Smooth muscle cell (in vitro differentiated cells): ENCODE results near the gene PRR15L. TPM values are rescaled to one million over a fixed set of nuclear protein-coding genes. Genes with fewer than 3 reads are reported as not detected.

Source experiments
- DNase-seq: peaks from one replicate; lab custom pipeline; 2025; ENCODE audit not compliant: unreplicated experiment; lab: John Stamatoyannopoulos, UW
- H2AFZ ChIP-seq: fragments of 200-600 bp; sonication (generic); 2 replicates; pipeline ENCODE4 v1.6.0; 2016; ENCODE audit warnings: antibody characterized with exemption, low read depth, mild to moderate bottlenecking
- H3F3A ChIP-seq: fragments of 200-600 bp; sonication (generic); 2 replicates; pipeline ENCODE4 v1.6.0; 2017; ENCODE audit warnings: antibody characterized with exemption, low read depth
- H3K27ac ChIP-seq: fragments of 200-600 bp; sonication (generic); 2 replicates; pipeline ENCODE4 v1.5.1; 2016; ENCODE audit warnings: low read depth, mild to moderate bottlenecking
- H3K27me3 ChIP-seq: fragments of 200-600 bp; sonication (generic); 2 replicates; pipeline ENCODE4 v1.6.1; 2016; ENCODE audit warnings: low read depth, mild to moderate bottlenecking
- H3K36me3 ChIP-seq: fragments of 200-600 bp; sonication (generic); 2 replicates; pipeline ENCODE4 v1.5.1; 2016; ENCODE audit warnings: low read depth
- H3K4me1 ChIP-seq: fragments of 200-600 bp; sonication (generic); 2 replicates; pipeline ENCODE4 v1.5.1; 2016; ENCODE audit warnings: low read depth
- H3K4me2 ChIP-seq: fragments of 200-600 bp; sonication (generic); 2 replicates; pipeline ENCODE4 v1.6.0; 2016; ENCODE audit warnings: mild to moderate bottlenecking
- H3K4me3 ChIP-seq: fragments of 200-600 bp; sonication (generic); 2 replicates; pipeline ENCODE4 v1.5.1; 2016; ENCODE audit warnings: mild to moderate bottlenecking
- H3K79me2 ChIP-seq: fragments of 200-600 bp; sonication (generic); 2 replicates; pipeline ENCODE4 v1.6.0; 2016; ENCODE audit warnings: low read depth, mild to moderate bottlenecking
- H3K9ac ChIP-seq: fragments of 200-600 bp; sonication (generic); 2 replicates; pipeline ENCODE4 v1.6.0; 2016; ENCODE audit warnings: low read depth
- H3K9me3 ChIP-seq: fragments of 200-600 bp; sonication (generic); replicated peaks from 2 replicates; pipeline ENCODE4 v1.5.1; 2016; ENCODE audit warnings: low read depth
- H4K20me1 ChIP-seq: fragments of 200-600 bp; sonication (generic); 2 replicates; pipeline ENCODE4 v1.6.0; 2016; ENCODE audit warnings: low read depth
- CTCF ChIP-seq: fragments of 200-600 bp; sonication (generic); IDR thresholded peaks from 2 replicates; pipeline ENCODE4 v1.5.1; 2017; ENCODE audit warnings: borderline replicate concordance, mild to moderate bottlenecking, antibody characterized with exemption; ENCODE audit not compliant: insufficient read depth, poor library complexity, severe bottlenecking
- WGBS: methylation state at CpG from one replicate; pipeline ENCODE4 v1.1.7; 2016; ENCODE audit warnings: low lambda C conversion rate; 5-methylcytosine and 5-hydroxymethylcytosine counted together
- polyA plus RNA-seq: library from polyadenylated mRNA; unstranded; fragments of >200 nt; fragmentation: Nextera tagmentation; extraction: Ambion mirVana; gene quantifications from 2 replicates; pipeline ENCODE4 v1.2.1, GENCODE V29; 2016
- total RNA-seq: library from RNA; depleted of rRNA; stranded (reverse); fragments of >200 nt; gene quantifications from 2 replicates; pipeline ENCODE4 v1.2.3, GENCODE V29; 2014

Gene PRR15L
- total and polyA plus RNA-seq, 2 experiments from 2014 or later, result not detected

- H3K36me3 ChIP-seq, result no peaks in the 10 kb centered on the region
- H3K9ac ChIP-seq, result no peak overlapping the region
- no peaks in the 10 kb centered on the region for H3K79me2 ChIP-seq
- no peak for DNase-seq
- no peak overlapping the region for H3K4me3 ChIP-seq
- H3F3A ChIP-seq, result peaks cover 45% of the 10 kb centered on the region
- no peaks in the 10 kb centered on the region for H4K20me1 ChIP-seq
- H3K9me3 ChIP-seq, result no peaks in the 10 kb centered on the region
- H2AFZ ChIP-seq, result no peak overlapping the region
- peak overlapping the region; percentile 98 for H3K27ac ChIP-seq
- 79% methylated on average over 1 of the region's 1 CpG for WGBS
- peak overlapping the region; percentile 81 for H3K4me2 ChIP-seq
- peaks cover 63% of the 10 kb centered on the region for H3K4me1 ChIP-seq
- H3K27me3 ChIP-seq, result no peaks in the 10 kb centered on the region
- no peak for TF ChIP-seq CTCF
Measured at GRCh38 chr17:48001197-48001596, 43.5 kb upstream of the PRR15L start.

- no peaks in the 10 kb centered on the region for H3K36me3 ChIP-seq
- H3K27ac ChIP-seq, result peak overlapping the region; percentile 36
- WGBS, result 30% methylated on average over 4 of the region's 4 CpGs
Measured at GRCh38 chr17:47999582-47999981, 41.9 kb upstream of the PRR15L start.

GRCh38 chr17:47998044-47998443 is 40.4 kb upstream of the PRR15L start:
- no peak for TF ChIP-seq CTCF
- no peaks in the 10 kb centered on the region for H4K20me1 ChIP-seq
- no peak overlapping the region for H3K4me3 ChIP-seq
- DNase-seq, result no peak
- no peaks in the 10 kb centered on the region for H3K36me3 ChIP-seq
- H2AFZ ChIP-seq, result peak overlapping the region; percentile 5
- H3K79me2 ChIP-seq, result no peaks in the 10 kb centered on the region
- no peaks in the 10 kb centered on the region for H3K9me3 ChIP-seq
- 92% methylated on average over 7 of the region's 7 CpGs for WGBS
- H3K4me2 ChIP-seq, result no peak overlapping the region
- H3K27me3 ChIP-seq, result no peaks in the 10 kb centered on the region
- H3F3A ChIP-seq, result peaks cover 16% of the 10 kb centered on the region
- no peak overlapping the region for H3K9ac ChIP-seq
- H3K4me1 ChIP-seq, result peaks cover 62% of the 10 kb centered on the region
- no peak overlapping the region for H3K27ac ChIP-seq

More at GRCh38 chr17:47999582-47999981, 41.9 kb upstream of the PRR15L start:
- Histone ChIP-seq H3K27me3 (no peaks in the 10 kb centered on the region), H3K4me3 (no peak overlapping the region), H3K9me3 (no peaks in the 10 kb centered on the region), H4K20me1 (no peaks in the 10 kb centered on the region), H2AFZ (peak overlapping the region; percentile 69), H3K79me2 (no peaks in the 10 kb centered on the region), H3F3A (peaks cover 31% of the 10 kb centered on the region), H3K4me2 (no peak overlapping the region), H3K4me1 (peaks cover 64% of the 10 kb centered on the region), H3K9ac (no peak overlapping the region)
- TF ChIP-seq CTCF, result no peak
- DNase-seq, result no peak

GRCh38 chr17:47997586-47997985 is 39.9 kb upstream of the PRR15L start:
- 90% methylated on average over 7 of the region's 7 CpGs for WGBS
- no peak for TF ChIP-seq CTCF

More at GRCh38 chr17:47997586-47997985, 39.9 kb upstream of the PRR15L start:
- Histone ChIP-seq H3K9ac (no peak overlapping the region), H3K4me2 (no peak overlapping the region), H4K20me1 (no peaks in the 10 kb centered on the region), H2AFZ (peak overlapping the region; percentile 5), H3K27ac (no peak overlapping the region), H3K4me1 (peaks cover 62% of the 10 kb centered on the region), H3K36me3 (no peaks in the 10 kb centered on the region), H3K79me2 (no peaks in the 10 kb centered on the region), H3K9me3 (no peaks in the 10 kb centered on the region), H3K4me3 (no peak overlapping the region), H3K27me3 (no peaks in the 10 kb centered on the region), H3F3A (peaks cover 12% of the 10 kb centered on the region)
- no peak for DNase-seq
